CD4-positive, alpha-beta T cell (primary cell): ENCODE data around the gene RPL6. TPM values are rescaled to one million over a fixed set of nuclear protein-coding genes. Genes with fewer than 3 reads are reported as not detected.

Experiments used
- ATAC-seq: fragments of 200-7000 bp; cut with Tn5 transposase; one replicate; pipeline ENCODE4 v1.10.0; 2022; ENCODE audit warnings: mild to moderate bottlenecking; ENCODE audit not compliant: poor library complexity
- CTCF ChIA-PET: fragments of 350-600 bp; sonication (Branson Sonifier 250); formaldehyde crosslinking; loops from one replicate; lab custom pipeline; 2021; ENCODE audit warnings: antibody characterized with exemption, inconsistent platforms; lab: Charles Lee
- POLR2A ChIA-PET: fragments of 350-600 bp; sonication (Branson Sonifier 250); formaldehyde crosslinking; loops from one replicate; lab custom pipeline; 2021; ENCODE audit warnings: antibody characterized with exemption, inconsistent platforms; lab: Charles Lee
- DNase-seq, 14 experiments: peaks; one replicate each; pipeline ENCODE4 v3.0.0-alpha.2; 2013 to 2020; ENCODE audit warnings: mixed read lengths in 2 of 14
- H3K27ac ChIP-seq, 2 donors: one replicate each; pipeline versions ENCODE4 v1.5.1 to v1.7.0; 2013; ENCODE audit warnings: low read length in 2 of 2, low read depth in 1 of 2, mild to moderate bottlenecking in 1 of 2
- H3K27me3 ChIP-seq, 2 experiments: 1 replicate in 1 of 2; 2 replicates in 1 of 2; pipeline versions ENCODE4 v1.6.1 to v1.7.0; 2013; ENCODE audit warnings: low read length in 2 of 2, control low read depth in 1 of 2, mild to moderate bottlenecking in 1 of 2, moderate library complexity in 1 of 2; ENCODE audit not compliant: insufficient read depth in 2 of 2, control insufficient read depth in 1 of 2
- H3K36me3 ChIP-seq: one replicate; pipeline ENCODE4 v1.6.1; 2013; ENCODE audit warnings: low read length, control low read depth; ENCODE audit not compliant: insufficient read depth
- H3K4me1 ChIP-seq: one replicate; pipeline ENCODE4 v1.6.1; 2013; ENCODE audit warnings: low read length, control low read depth; ENCODE audit not compliant: insufficient read depth
- H3K4me3 ChIP-seq: one replicate; pipeline ENCODE4 v1.5.1; 2013; ENCODE audit warnings: mild to moderate bottlenecking, low read length, moderate library complexity
- H3K9me3 ChIP-seq, 2 experiments: 1 replicate in 1 of 2; 2 replicates in 1 of 2; pipeline versions ENCODE4 v1.6.1 to v1.7.0; 2013; ENCODE audit warnings: low read length in 2 of 2, mild to moderate bottlenecking in 2 of 2, control low read depth in 1 of 2, moderate library complexity in 1 of 2; ENCODE audit not compliant: control insufficient read depth in 1 of 2, insufficient read depth in 1 of 2
- H3K27ac Mint-ChIP-seq: one replicate; pipeline ENCODE4 v1.8.0; 2020; ENCODE audit warnings: mixed read lengths
- H3K27me3 Mint-ChIP-seq: one replicate; pipeline ENCODE4 v1.8.0; 2021; ENCODE audit warnings: mixed read lengths
- H3K36me3 Mint-ChIP-seq: one replicate; pipeline ENCODE4 v1.8.0; 2021; ENCODE audit warnings: low read depth, mixed read lengths
- H3K4me1 Mint-ChIP-seq: one replicate; pipeline ENCODE4 v1.8.0; 2021; ENCODE audit warnings: low read depth, mixed read lengths
- H3K4me3 Mint-ChIP-seq: one replicate; pipeline ENCODE4 v1.8.0; 2020; ENCODE audit warnings: mild to moderate bottlenecking, mixed read lengths
- H3K9me3 Mint-ChIP-seq: one replicate; pipeline ENCODE4 v1.8.0; 2020; ENCODE audit warnings: mixed read lengths
- intact Hi-C, 2 experiments: fragments of 100-400 bp; cut with DNase I in 1 of 2; cut with micrococcal nuclease in 1 of 2; formaldehyde crosslinking; loops; one replicate each; pipeline versions ENCODE4 v1.15.1 to v1.9.0; 2023 to 2025; cut with DNase I, micrococcal nuclease
- total RNA-seq, 174 experiments: library from RNA in 2 of 174; stranded (reverse) in 2 of 174; gene quantifications; one replicate each; pipeline ENCODE4 v1.2.3 and lab custom pipeline; 2021 to 2026
- TF ChIP-seq, protein P1 (sequence below): fragments of 200-600 bp; IDR thresholded peaks from one replicate; pipeline ENCODE4 v1.8.0; 2022; ENCODE audit warnings: antibody characterized with exemption, mild to moderate bottlenecking

RPL6 gene
- total RNA-seq, 2 experiments from 2014 or later, result 1,794 to 1,807 TPM

DNA sequence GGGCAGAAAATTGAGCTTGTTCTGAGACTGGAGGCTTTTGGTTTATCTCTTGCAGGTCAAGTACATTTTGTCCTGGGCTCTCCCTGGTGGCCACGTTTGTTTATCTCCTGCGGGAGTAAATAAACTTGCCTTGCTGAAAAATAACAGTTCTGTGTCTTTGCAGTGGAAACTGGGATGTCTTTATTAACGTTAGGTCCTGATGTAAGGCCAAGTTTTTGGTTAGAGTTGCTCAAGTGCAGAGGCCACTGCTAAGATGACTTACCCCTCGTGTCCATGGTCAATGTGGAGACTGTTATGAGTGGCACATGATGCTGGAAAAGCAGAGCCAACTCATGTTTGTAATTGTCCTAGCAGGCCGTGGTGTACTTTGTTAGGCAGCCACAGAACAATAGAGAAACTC is 13.1 kb upstream of the RPL6 start:
- peaks cover 54% of the 10 kb centered on the region for H3K4me1 ChIP-seq
- H3K27me3 ChIP-seq, result no peaks in the 10 kb centered on the region
- H3K9me3 ChIP-seq, result no peaks in the 10 kb centered on the region
- ChIA-PET POLR2A (interaction anchor here (0.6 kb wide), 1 partner anchor 71 kb away, joined by 4 read pairs; no protein-coding TSS in a partner anchor), CTCF (interaction anchor here (1.0 kb wide), 1 partner anchor 11 kb away, joined by 3 read pairs; no protein-coding TSS in a partner anchor)
- Mint-ChIP-seq H3K36me3 (peaks cover 11% of the 10 kb centered on the region), H3K27me3 (no peaks in the 10 kb centered on the region), H3K27ac (peak overlapping the region; percentile 29), H3K4me3 (peak overlapping the region; percentile 47), H3K4me1 (peaks cover 48% of the 10 kb centered on the region), H3K9me3 (no peaks in the 10 kb centered on the region)
- ATAC-seq, result no peak
- no peak overlapping the region for H3K27ac ChIP-seq
- intact Hi-C loops, result no loop called here
- H3K4me3 ChIP-seq, result no peak overlapping the region
- no peak for DNase-seq
- TF ChIP-seq, protein P1, sequence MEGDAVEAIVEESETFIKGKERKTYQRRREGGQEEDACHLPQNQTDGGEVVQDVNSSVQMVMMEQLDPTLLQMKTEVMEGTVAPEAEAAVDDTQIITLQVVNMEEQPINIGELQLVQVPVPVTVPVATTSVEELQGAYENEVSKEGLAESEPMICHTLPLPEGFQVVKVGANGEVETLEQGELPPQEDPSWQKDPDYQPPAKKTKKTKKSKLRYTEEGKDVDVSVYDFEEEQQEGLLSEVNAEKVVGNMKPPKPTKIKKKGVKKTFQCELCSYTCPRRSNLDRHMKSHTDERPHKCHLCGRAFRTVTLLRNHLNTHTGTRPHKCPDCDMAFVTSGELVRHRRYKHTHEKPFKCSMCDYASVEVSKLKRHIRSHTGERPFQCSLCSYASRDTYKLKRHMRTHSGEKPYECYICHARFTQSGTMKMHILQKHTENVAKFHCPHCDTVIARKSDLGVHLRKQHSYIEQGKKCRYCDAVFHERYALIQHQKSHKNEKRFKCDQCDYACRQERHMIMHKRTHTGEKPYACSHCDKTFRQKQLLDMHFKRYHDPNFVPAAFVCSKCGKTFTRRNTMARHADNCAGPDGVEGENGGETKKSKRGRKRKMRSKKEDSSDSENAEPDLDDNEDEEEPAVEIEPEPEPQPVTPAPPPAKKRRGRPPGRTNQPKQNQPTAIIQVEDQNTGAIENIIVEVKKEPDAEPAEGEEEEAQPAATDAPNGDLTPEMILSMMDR, result no peak
- H3K36me3 ChIP-seq, result no peaks in the 10 kb centered on the region

DNA sequence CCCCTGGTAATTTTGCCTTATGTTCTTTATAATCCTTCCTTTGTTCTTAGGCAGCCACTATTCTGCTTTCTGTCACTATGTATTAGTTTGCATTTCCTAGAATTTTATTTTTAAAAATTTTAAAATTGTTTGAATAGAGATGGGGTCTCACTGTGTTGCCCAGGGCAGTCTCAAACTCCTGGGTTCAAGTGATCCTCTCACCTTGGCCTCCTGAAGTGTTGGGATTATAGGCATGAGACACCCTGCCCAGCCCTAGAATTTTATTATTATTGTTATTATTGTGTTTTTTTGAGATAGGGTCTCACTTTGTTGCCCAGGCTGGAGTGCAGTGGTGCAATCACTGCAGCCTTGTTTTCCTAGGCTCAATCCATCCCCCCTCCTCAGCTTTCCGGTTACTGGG is 12.0 kb upstream of the RPL6 start:
- TF ChIP-seq, protein P1, result no peak
- no peak for DNase-seq
- H3K27me3 ChIP-seq, result no peaks in the 10 kb centered on the region
- Mint-ChIP-seq H3K36me3 (peaks cover 11% of the 10 kb centered on the region), H3K27me3 (no peaks in the 10 kb centered on the region), H3K4me1 (peaks cover 48% of the 10 kb centered on the region), H3K9me3 (no peaks in the 10 kb centered on the region), H3K4me3 (no peak overlapping the region), H3K27ac (peak overlapping the region; percentile 24)
- no peaks in the 10 kb centered on the region for H3K36me3 ChIP-seq
- CTCF ChIA-PET, result no interaction called here
- intact Hi-C loops, result no loop called here
- H3K4me3 ChIP-seq, result no peak overlapping the region
- H3K4me1 ChIP-seq, result peaks cover 54% of the 10 kb centered on the region
- no peak overlapping the region for H3K27ac ChIP-seq
- H3K9me3 ChIP-seq, result no peaks in the 10 kb centered on the region
- ATAC-seq, result no peak
- POLR2A ChIA-PET, result no interaction called here

DNA sequence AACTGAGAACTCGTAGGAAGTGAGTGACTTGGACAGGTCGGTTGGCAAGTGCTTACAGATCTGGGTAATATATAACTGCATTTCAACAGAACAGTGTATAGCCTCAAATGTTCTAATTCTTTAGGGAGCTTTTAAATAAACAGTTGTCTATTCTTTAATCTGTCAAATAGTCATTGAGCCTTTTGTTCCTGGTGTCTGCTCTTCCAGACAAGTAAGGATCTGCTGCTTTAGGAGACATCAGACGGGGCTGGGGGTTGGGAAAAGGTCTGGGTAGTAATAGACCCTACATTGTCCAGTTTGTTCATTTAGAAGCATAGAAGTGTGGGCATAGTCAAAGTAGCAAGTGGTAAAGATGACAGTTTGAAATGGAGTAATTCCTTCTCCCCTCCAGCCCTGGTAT is 11.3 kb upstream of the RPL6 start:
- Mint-ChIP-seq H3K36me3 (peaks cover 11% of the 10 kb centered on the region), H3K27ac (peak overlapping the region; percentile 99), H3K4me3 (peak overlapping the region; percentile 90), H3K4me1 (peaks cover 48% of the 10 kb centered on the region), H3K27me3 (no peaks in the 10 kb centered on the region), H3K9me3 (no peaks in the 10 kb centered on the region)
- TF ChIP-seq, protein P1, result no peak
- Histone ChIP-seq H3K4me3 (no peak overlapping the region), H3K9me3 (no peaks in the 10 kb centered on the region), H3K27me3 (no peaks in the 10 kb centered on the region), H3K36me3 (no peaks in the 10 kb centered on the region), H3K4me1 (peaks cover 48% of the 10 kb centered on the region), H3K27ac (no peak overlapping the region)
- CTCF ChIA-PET, result no interaction called here
- intact Hi-C loops, result no loop called here
- DNase-seq (no peak), ATAC-seq (no peak)
- POLR2A ChIA-PET, result no interaction called here
